SK-N-SH (cell line): ENCODE results near the gene FAM20C. TPM values are rescaled to one million over a fixed set of nuclear protein-coding genes. Genes with fewer than 3 reads are reported as not detected.

Experiments
- CTCF ChIA-PET: fragments of 300-600, 350-600 bp; formaldehyde crosslinking; extraction: SDS; loops from one replicate; lab custom pipeline; 2021; lab: Yijun Ruan, JAX
- POLR2A ChIA-PET: fragments of 350-600 bp; sonication (Branson Sonifier 250); formaldehyde crosslinking; extraction: SDS; loops from one replicate; lab custom pipeline; 2020; ENCODE audit warnings: antibody characterized with exemption, inconsistent platforms; lab: Yijun Ruan, JAX
- DNase-seq: peaks from one replicate; pipeline ENCODE4 v3.0.0; 2012
- H2AFZ ChIP-seq: fragments of 200-600 bp; sonication (generic); 2 replicates; pipeline ENCODE4 v1.8.1; 2016; ENCODE audit warnings: antibody characterized with exemption, mild to moderate bottlenecking, low read depth
- H3F3A ChIP-seq: fragments of 200-600 bp; sonication (generic); replicated peaks from 2 replicates; pipeline ENCODE3; 2016; ENCODE audit warnings: antibody characterized with exemption, mild to moderate bottlenecking; ENCODE audit not compliant: insufficient read depth
- H3K27ac ChIP-seq, 2 experiments: fragments of 200-500 bp in 1 of 2; fragments of 200-600 bp in 1 of 2; sonication (Bioruptor generic) in 1 of 2; sonication (generic), shearing (Covaris generic) in 1 of 2; 2 replicates each; pipeline versions ENCODE4 v1.5.1 to v1.6.1; 2014 to 2016; ENCODE audit warnings: low read depth in 2 of 2, inconsistent platforms in 1 of 2, low read length in 1 of 2, mild to moderate bottlenecking in 1 of 2, mixed read lengths in 1 of 2
- H3K27me3 ChIP-seq: fragments of 200-600 bp; sonication (generic), shearing (Covaris generic); 2 replicates; pipeline ENCODE4 v1.6.1; 2016; ENCODE audit warnings: mixed run types; ENCODE audit not compliant: insufficient read depth
- H3K36me3 ChIP-seq, 2 experiments: fragments of 200-500 bp in 1 of 2; fragments of 200-600 bp in 1 of 2; sonication (Bioruptor generic) in 1 of 2; sonication (generic) in 1 of 2; replicated peaks in 1 of 2; 2 replicates each; pipeline versions ENCODE3 to v1.5.1; 2014 to 2016; ENCODE audit warnings: low read length in 1 of 2, mild to moderate bottlenecking in 1 of 2; ENCODE audit not compliant: insufficient read depth in 2 of 2, control insufficient read depth in 1 of 2
- H3K4me1 ChIP-seq, 2 experiments: fragments of 200-500 bp in 1 of 2; fragments of 200-600 bp in 1 of 2; sonication (Bioruptor generic) in 1 of 2; sonication (generic), shearing (Covaris generic) in 1 of 2; 2 replicates each; pipeline versions ENCODE4 v1.5.1 to v1.6.1; 2014 to 2016; ENCODE audit warnings: low read depth in 1 of 2, low read length in 1 of 2, mixed run types in 1 of 2; ENCODE audit not compliant: insufficient read depth in 2 of 2, control insufficient read depth in 1 of 2
- H3K4me2 ChIP-seq: fragments of 200-600 bp; sonication (generic), shearing (Covaris generic); 2 replicates; pipeline ENCODE4 v1.6.1; 2017; ENCODE audit warnings: mixed run types
- H3K4me3 ChIP-seq, 2 experiments: fragments of 200-500 bp in 1 of 2; fragments of 200-600 bp in 1 of 2; sonication (Bioruptor generic) in 1 of 2; sonication (generic), shearing (Covaris generic) in 1 of 2; 2 replicates each; pipeline versions ENCODE4 v1.5.1 to v1.8.1; 2014 to 2016; ENCODE audit warnings: low read depth in 2 of 2, inconsistent platforms in 1 of 2, low read length in 1 of 2, mild to moderate bottlenecking in 1 of 2, mixed read lengths in 1 of 2, moderate library complexity in 1 of 2
- H3K79me2 ChIP-seq: fragments of 200-600 bp; sonication (generic); 2 replicates; pipeline ENCODE4 v1.8.1; 2017; ENCODE audit warnings: mild to moderate bottlenecking; ENCODE audit not compliant: insufficient read depth
- H3K9ac ChIP-seq: fragments of 200-600 bp; sonication (generic); 2 replicates; pipeline ENCODE4 v1.6.1; 2017; ENCODE audit warnings: mixed run types
- H3K9me2 ChIP-seq: fragments of 200-600 bp; sonication (generic); 2 replicates; pipeline ENCODE4 v1.6.1; 2017; ENCODE audit warnings: mixed run types
- H3K9me3 ChIP-seq: fragments of 200-600 bp; sonication (generic); 2 replicates; pipeline ENCODE4 v1.6.1; 2017; ENCODE audit warnings: mixed run types, mild to moderate bottlenecking, moderate library complexity
- H4K20me1 ChIP-seq: fragments of 200-600 bp; sonication (generic); 2 replicates; pipeline ENCODE4 v1.6.1; 2017; ENCODE audit warnings: mild to moderate bottlenecking, mixed run types; ENCODE audit not compliant: insufficient read depth
- CHD2 ChIP-seq: fragments of 150-350 bp; IDR thresholded peaks from 2 replicates; pipeline ENCODE4 v1.6.1; 2018; ENCODE audit warnings: low read length; ENCODE audit not compliant: partially characterized antibody
- EP300 ChIP-seq, 2 experiments: IDR thresholded peaks; 2 replicates each; pipeline versions ENCODE4 v1.4.0 to v1.6.1; 2012; ENCODE audit warnings: borderline replicate concordance in 1 of 2, low read depth in 1 of 2, low read length in 1 of 2
- FOXM1 ChIP-seq: IDR thresholded peaks from 2 replicates; pipeline ENCODE4 v1.4.0; 2012; ENCODE audit warnings: low read depth, mild to moderate bottlenecking
- GABPA ChIP-seq: IDR thresholded peaks from 2 replicates; pipeline ENCODE4 v1.4.0; 2012; ENCODE audit warnings: low read depth, mild to moderate bottlenecking
- IRF3 ChIP-seq: fragments of 150-350 bp; IDR thresholded peaks from 2 replicates; pipeline ENCODE4 v1.6.1; 2016; ENCODE audit warnings: mild to moderate bottlenecking, low read depth, low read length
- MEF2A ChIP-seq: IDR thresholded peaks from 2 replicates; pipeline ENCODE4 v1.4.0; 2012; ENCODE audit warnings: low read depth, borderline replicate concordance
- MXI1 ChIP-seq: IDR thresholded peaks from 2 replicates; pipeline ENCODE4 v1.6.1; 2012; ENCODE audit warnings: mild to moderate bottlenecking, low read depth, low read length, improper control_type of control experiment
- POLR2AphosphoS5 ChIP-seq: IDR thresholded peaks from 2 replicates; pipeline ENCODE4 v1.6.1; 2012; ENCODE audit warnings: low read depth, low read length
- RFX5 ChIP-seq: IDR thresholded peaks from 2 replicates; pipeline ENCODE4 v1.6.1; 2012; ENCODE audit warnings: mild to moderate bottlenecking, improper control_type of control experiment, low read length
- RXRA ChIP-seq: IDR thresholded peaks from 2 replicates; pipeline ENCODE4 v1.4.0; 2012; ENCODE audit warnings: low read depth, mild to moderate bottlenecking, borderline replicate concordance
- TAF1 ChIP-seq: IDR thresholded peaks from 2 replicates; pipeline ENCODE4 v1.6.1; 2012; ENCODE audit warnings: low read depth, mild to moderate bottlenecking, low read length, moderate library complexity, borderline replicate concordance
- WGBS: methylation state at CpG from one replicate; pipeline ENCODE4 v1.1.6; 2017; ENCODE audit warnings: low lambda C conversion rate; 5-methylcytosine and 5-hydroxymethylcytosine counted together
- polyA plus RNA-seq, 3 experiments: library from polyadenylated mRNA; depleted of rRNA; stranded (reverse); fragments of >200 nt; gene quantifications; 2 replicates each; pipeline ENCODE4 v1.2.3, GENCODE V29; 2012

The FAM20C gene
- polyA plus RNA-seq, 1 of the 3 experiments (the other 2 are of a cell fraction), result 12.7 TPM

- H3K27ac ChIP-seq, result no peak overlapping the region
- H4K20me1 ChIP-seq, result no peaks in the 10 kb centered on the region
- no peak overlapping the region for H3K9ac ChIP-seq
- 82% methylated on average over 14 of the region's 14 CpGs for WGBS
- no peaks in the 10 kb centered on the region for H3K9me3 ChIP-seq
- no peaks in the 10 kb centered on the region for H3K9me2 ChIP-seq
- no peak overlapping the region for H2AFZ ChIP-seq
- H3K4me2 ChIP-seq, result no peak overlapping the region
- CTCF ChIA-PET, result no interaction called here
- TF ChIP-seq POLR2AphosphoS5 (no peak), GABPA (no peak)
- POLR2A ChIA-PET, result no interaction called here
- DNase-seq, result no peak
- no peak overlapping the region for H3K4me3 ChIP-seq
- no peaks in the 10 kb centered on the region for H3K27me3 ChIP-seq
- H3F3A ChIP-seq, result no peaks in the 10 kb centered on the region
- no peaks in the 10 kb centered on the region for H3K4me1 ChIP-seq
- no peaks in the 10 kb centered on the region for H3K79me2 ChIP-seq
- no peaks in the 10 kb centered on the region for H3K36me3 ChIP-seq
These were observed 20.4 kb downstream of the FAM20C start for GRCh38 chr7:212754-213153.

- TF ChIP-seq FOXM1 (no peak), MXI1 (no peak), POLR2AphosphoS5 (no peak), TAF1 (no peak), EP300 (IDR thresholded peaks at IDR 0.05; ENCODE audit: borderline replicate concordance in 1 of 2, low read depth in 1 of 2, low read length in 1 of 2) (no peak), MEF2A (no peak), RXRA (no peak), IRF3 (no peak), CHD2 (no peak), RFX5 (no peak)
- Histone ChIP-seq H3K4me3 (no peak overlapping the region), H3K4me2 (no peak overlapping the region), H4K20me1 (no peaks in the 10 kb centered on the region), H3K9ac (no peak overlapping the region), H3K4me1 (no peaks in the 10 kb centered on the region), H3K27ac (no peak overlapping the region), H3K36me3 (no peaks in the 10 kb centered on the region), H3F3A (no peaks in the 10 kb centered on the region), H3K27me3 (no peaks in the 10 kb centered on the region), H3K9me2 (no peaks in the 10 kb centered on the region), H2AFZ (no peak overlapping the region), H3K79me2 (no peaks in the 10 kb centered on the region), H3K9me3 (no peaks in the 10 kb centered on the region)
- ChIA-PET CTCF (no interaction called here), POLR2A (no interaction called here)
- DNase-seq, result no peak
- 85% methylated on average over 27 of the region's 27 CpGs for WGBS
These were observed 21.1 kb downstream of the FAM20C start for GRCh38 chr7:213324-213993.
